ENCODE data around the gene NRXN3.

DNA sequence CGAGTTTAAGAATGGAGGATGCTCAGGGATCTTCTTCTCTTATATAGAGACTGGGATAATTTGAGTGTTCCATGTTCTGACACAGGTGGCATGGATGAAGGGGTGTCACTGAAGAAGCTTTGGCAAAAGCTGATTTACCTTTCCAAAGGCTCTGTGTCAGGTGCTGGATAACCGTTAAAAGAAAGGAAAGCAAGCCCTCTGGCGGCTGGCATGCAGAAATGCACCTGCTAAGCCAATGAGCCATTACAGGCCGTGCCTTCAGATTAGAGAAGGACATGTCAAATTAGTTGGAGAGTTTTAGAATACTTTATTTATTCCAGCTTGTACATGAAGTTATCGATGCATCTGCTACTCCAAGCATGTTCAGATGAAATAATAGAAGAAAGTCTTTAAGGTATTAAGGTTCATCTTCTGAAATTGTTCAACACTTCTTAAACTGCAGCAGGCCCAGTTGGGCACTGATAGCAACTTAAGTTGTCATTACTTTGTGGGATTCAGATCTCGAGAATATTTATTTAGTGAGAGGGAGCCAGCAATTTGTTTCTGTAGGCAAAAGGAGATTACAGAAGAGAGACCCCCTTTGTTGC, 678.2 kb downstream of the NRXN3 start:
- no peak for TF ChIP-seq REST (IDR thresholded peaks at IDR 0.05; ENCODE audit: unreplicated experiment)
- no peak for TF ChIP-seq POLR2AphosphoS5 (IDR thresholded peaks at IDR 0.05; ENCODE audit: low read depth)

All from GM23338 (cell line).